Activated CD4-positive, alpha-beta T cell treated with anti-CD3 and anti-CD28 coated beads for 36 hours (primary cell): Measurements from ENCODE around the gene ACTL6B. TPM values are rescaled to one million over a fixed set of nuclear protein-coding genes. Genes with fewer than 3 reads are reported as not detected.

Experiments used
- ATAC-seq: fragments of 200-7000 bp; cut with Tn5 transposase; one replicate; pipeline ENCODE4 v1.10.0; 2021; ENCODE audit warnings: mild to moderate bottlenecking, moderate library complexity
- CTCF ChIA-PET: fragments of 350-600 bp; sonication (Branson Sonifier 250); formaldehyde crosslinking; loops from one replicate; lab custom pipeline; 2021; ENCODE audit warnings: antibody characterized with exemption; lab: Charles Lee
- POLR2A ChIA-PET: fragments of 350-600 bp; sonication (Branson Sonifier 250); formaldehyde crosslinking; loops from one replicate; lab custom pipeline; 2021; ENCODE audit warnings: antibody characterized with exemption, inconsistent platforms; lab: Charles Lee
- DNase-seq: peaks from one replicate; pipeline ENCODE4 v3.0.0-alpha.2; 2020
- H3K27ac Mint-ChIP-seq: one replicate; pipeline ENCODE4 v1.8.0; 2021; ENCODE audit warnings: mixed read lengths
- H3K27me3 Mint-ChIP-seq: one replicate; pipeline ENCODE4 v1.8.0; 2021; ENCODE audit warnings: mixed read lengths
- H3K36me3 Mint-ChIP-seq: one replicate; pipeline ENCODE4 v1.8.0; 2021; ENCODE audit warnings: low read depth, mixed read lengths
- H3K4me1 Mint-ChIP-seq: one replicate; pipeline ENCODE4 v1.8.0; 2021; ENCODE audit warnings: mixed read lengths
- H3K4me3 Mint-ChIP-seq: one replicate; pipeline ENCODE4 v1.8.0; 2021; ENCODE audit warnings: mild to moderate bottlenecking, moderate library complexity, mixed read lengths
- H3K9me3 Mint-ChIP-seq: one replicate; pipeline ENCODE4 v1.8.0; 2021; ENCODE audit warnings: low read depth, mixed read lengths
- intact Hi-C, 2 experiments: fragments of 100-400 bp; cut with DNase I in 1 of 2; cut with micrococcal nuclease in 1 of 2; formaldehyde crosslinking; loops; one replicate each; pipeline versions ENCODE4 v1.14.2 to v1.15.1; 2022 to 2024; cut with DNase I, micrococcal nuclease
- total RNA-seq, 2 experiments: library from RNA; stranded (reverse); gene quantifications; one replicate each; pipeline ENCODE4 v1.2.3, GENCODE V29; 2021

The ACTL6B gene
- total RNA-seq, 2 experiments from 2014 or later, result not detected

- ATAC-seq (no peak), DNase-seq (no peak)
- no peaks in the 10 kb centered on the region for H3K9me3 Mint-ChIP-seq
- ChIA-PET POLR2A (no interaction called here), CTCF (interaction anchor here (0.6 to 1.8 kb wide), 4 partner anchors 10 to 865 kb away, joined by 3 to 11 read pairs (median 3); partner anchors contain the start of gene POP7)
- H3K27me3 Mint-ChIP-seq, result no peaks in the 10 kb centered on the region
- peak overlapping the region; percentile 24 for H3K4me3 Mint-ChIP-seq
- no peak overlapping the region for H3K27ac Mint-ChIP-seq
- intact Hi-C loops, result loop anchor here (10.0 kb wide), 2 partner anchors 244 to 566 kb away; partner anchors contain the start of genes FIS1 (in 1 of the 2) and PPP1R35 (in 1 of the 2)
- peaks cover 29% of the 10 kb centered on the region for H3K4me1 Mint-ChIP-seq
- H3K36me3 Mint-ChIP-seq, result peaks cover 27% of the 10 kb centered on the region
Measured at GRCh38 chr7:100678291-100678984, 22.2 kb upstream of the ACTL6B start.

GRCh38 chr7:100677308-100678267 lies 21.3 kb upstream of the ACTL6B start:
- H3K27ac Mint-ChIP-seq, result peak overlapping the region; percentile 31
- ATAC-seq (no peak), DNase-seq (no peak)
- peaks cover 29% of the 10 kb centered on the region for H3K4me1 Mint-ChIP-seq
- H3K36me3 Mint-ChIP-seq, result peaks cover 25% of the 10 kb centered on the region
- H3K4me3 Mint-ChIP-seq, result no peak overlapping the region
- POLR2A ChIA-PET, result interaction anchor here (0.6 to 1.5 kb wide), 4 partner anchors 28 to 249 kb away, joined by 3 to 5 read pairs (median 4); partner anchors contain the start of genes POP7 and ZCWPW1
- no peaks in the 10 kb centered on the region for H3K9me3 Mint-ChIP-seq
- H3K27me3 Mint-ChIP-seq, result no peaks in the 10 kb centered on the region
- intact Hi-C loops, result loop anchor here (10.0 kb wide), 2 partner anchors 243 to 567 kb away; partner anchors contain the start of genes FIS1 (in 1 of the 2) and PPP1R35 (in 1 of the 2)
- CTCF ChIA-PET, result interaction anchor here (0.9 to 2.1 kb wide), 4 partner anchors 10 to 28 kb away, joined by 3 to 11 read pairs (median 7); partner anchors contain the start of gene POP7

- peak overlapping the region; percentile 75 for H3K27ac Mint-ChIP-seq
- intact Hi-C loops, result loop anchor here (10.0 kb wide), 2 partner anchors 242 to 568 kb away; partner anchors contain the start of genes FIS1 (in 1 of the 2) and PPP1R35 (in 1 of the 2)
- ChIA-PET POLR2A (interaction anchor here (0.5 to 1.5 kb wide), 5 partner anchors 29 to 574 kb away, joined by 3 to 5 read pairs (median 4); partner anchors contain the start of genes POP7 and ZCWPW1), CTCF (interaction anchor here (0.5 to 2.1 kb wide), 4 partner anchors 11 to 16 kb away, joined by 3 to 9 read pairs (median 4); no protein-coding TSS in a partner anchor)
- H3K4me1 Mint-ChIP-seq, result peaks cover 30% of the 10 kb centered on the region
- peak overlapping the region; percentile 79 for H3K4me3 Mint-ChIP-seq
- peaks cover 25% of the 10 kb centered on the region for H3K36me3 Mint-ChIP-seq
- no peaks in the 10 kb centered on the region for H3K9me3 Mint-ChIP-seq
- no peak for ATAC-seq
- H3K27me3 Mint-ChIP-seq, result no peaks in the 10 kb centered on the region
- no peak for DNase-seq
Measured at GRCh38 chr7:100676501-100677306, 20.5 kb upstream of the ACTL6B start.

GRCh38 chr7:100675581-100676350 lies 19.5 kb upstream of the ACTL6B start:
- ATAC-seq (peak; percentile 48), DNase-seq (peak; percentile 84)
- H3K4me3 Mint-ChIP-seq, result peak overlapping the region; percentile 79
- CTCF ChIA-PET, result interaction anchor here (0.5 to 2.1 kb wide), 3 partner anchors 10 to 17 kb away, joined by 3 to 9 read pairs (median 3); no protein-coding TSS in a partner anchor
- H3K36me3 Mint-ChIP-seq, result peaks cover 25% of the 10 kb centered on the region
- H3K9me3 Mint-ChIP-seq, result no peaks in the 10 kb centered on the region
- peaks cover 27% of the 10 kb centered on the region for H3K4me1 Mint-ChIP-seq
- peak overlapping the region; percentile 70 for H3K27ac Mint-ChIP-seq
- H3K27me3 Mint-ChIP-seq, result no peaks in the 10 kb centered on the region
- POLR2A ChIA-PET, result interaction anchor here (0.5 to 0.7 kb wide), 3 partner anchors 8 to 574 kb away, joined by 3 to 5 read pairs (median 4); partner anchors contain the start of gene MEPCE
- intact Hi-C loops, result loop anchor here (1.0 to 10.0 kb wide), 5 partner anchors 16 to 569 kb away; partner anchors contain the start of genes FIS1 (in 1 of the 2) and PPP1R35 (in 1 of the 2)

GRCh38 chr7:100675105-100675451 lies 18.8 kb upstream of the ACTL6B start:
- peaks cover 20% of the 10 kb centered on the region for H3K4me1 Mint-ChIP-seq
- no peaks in the 10 kb centered on the region for H3K27me3 Mint-ChIP-seq
- ChIA-PET CTCF (interaction anchor here (0.7 to 2.1 kb wide), 6 partner anchors 13 to 88 kb away, joined by 3 to 9 read pairs (median 4); partner anchors contain the start of gene POP7), POLR2A (no interaction called here)
- peaks cover 23% of the 10 kb centered on the region for H3K36me3 Mint-ChIP-seq
- H3K4me3 Mint-ChIP-seq, result peak overlapping the region; percentile 94
- DNase-seq (peak; percentile 59), ATAC-seq (no peak)
- intact Hi-C loops, result loop anchor here (1.0 to 10.0 kb wide), 5 partner anchors 16 to 570 kb away; partner anchors contain the start of genes FIS1 (in 1 of the 2) and PPP1R35 (in 1 of the 2)
- H3K9me3 Mint-ChIP-seq, result no peaks in the 10 kb centered on the region
- no peak overlapping the region for H3K27ac Mint-ChIP-seq

GRCh38 chr7:100674411-100675104 lies 18.3 kb upstream of the ACTL6B start:
- Mint-ChIP-seq H3K36me3 (peaks cover 19% of the 10 kb centered on the region), H3K4me3 (peak overlapping the region; percentile 94), H3K27ac (peak overlapping the region; percentile 88), H3K9me3 (no peaks in the 10 kb centered on the region), H3K4me1 (peaks cover 19% of the 10 kb centered on the region), H3K27me3 (no peaks in the 10 kb centered on the region)
- POLR2A ChIA-PET, result interaction anchor here (0.7 kb wide), 1 partner anchor 1572 kb away, joined by 3 read pairs; no protein-coding TSS in a partner anchor
- intact Hi-C loops, result loop anchor here (1.0 to 10.0 kb wide), 6 partner anchors 17 to 572 kb away; partner anchors contain the start of genes AP4M1 (in 1 of the 2), FIS1 (in 1 of the 2), MCM7 (in 1 of the 2) and PPP1R35 (in 1 of the 2)
- peak; percentile 57 for DNase-seq
- ATAC-seq, result no peak
- CTCF ChIA-PET, result interaction anchor here (0.7 to 1.5 kb wide), 5 partner anchors 13 to 87 kb away, joined by 3 to 8 read pairs (median 3); partner anchors contain the start of gene POP7

GRCh38 chr7:100673942-100674410 lies 17.7 kb upstream of the ACTL6B start:
- DNase-seq (peak; percentile 60), ATAC-seq (no peak)
- Mint-ChIP-seq H3K4me3 (peak overlapping the region; percentile 94), H3K27me3 (no peaks in the 10 kb centered on the region), H3K9me3 (no peaks in the 10 kb centered on the region), H3K36me3 (peaks cover 16% of the 10 kb centered on the region), H3K4me1 (peaks cover 14% of the 10 kb centered on the region), H3K27ac (peak overlapping the region; percentile 88)
- POLR2A ChIA-PET, result interaction anchor here (0.7 kb wide), 1 partner anchor 1571 kb away, joined by 3 read pairs; no protein-coding TSS in a partner anchor
- intact Hi-C loops, result loop anchor here (1.0 to 10.0 kb wide), 17 partner anchors 19 to 572 kb away; partner anchors contain the start of genes FBXO24 (in 2 of the 2), LRCH4 (in 2 of the 2), MOSPD3 (in 2 of the 2) and AGFG2 (in 1 of the 2)
- CTCF ChIA-PET, result interaction anchor here (1.1 to 1.5 kb wide), 2 partner anchors 14 to 32 kb away, joined by 3 to 8 read pairs; partner anchors contain the start of gene POP7

GRCh38 chr7:100673302-100673941 lies 17.2 kb upstream of the ACTL6B start, which contains the start of gene GNB2:
TSS of gene GNB2 (plus strand) at chr7:100673740. CDS start at chr7:100676266, 2,526 bp downstream.
- ATAC-seq, result peak; percentile 78
- H3K9me3 Mint-ChIP-seq, result no peaks in the 10 kb centered on the region
- H3K27ac Mint-ChIP-seq, result peak within 1 kb of the TSS; percentile 93
- CTCF ChIA-PET, result interaction anchor here (0.6 to 0.7 kb wide), 4 partner anchors 70 to 127 kb away, joined by 3 read pairs; no protein-coding TSS in a partner anchor
- DNase-seq, result peak; percentile 99
- peaks cover 12% of the 10 kb centered on the region for H3K4me1 Mint-ChIP-seq
- intact Hi-C loops, result loop anchor here (1.0 to 10.0 kb wide), 16 partner anchors 32 to 571 kb away; partner anchors contain the start of genes FBXO24 (in 2 of the 2), LRCH4 (in 2 of the 2), MOSPD3 (in 2 of the 2) and AGFG2 (in 1 of the 2)
- peaks cover 14% of the 10 kb centered on the region for H3K36me3 Mint-ChIP-seq
- POLR2A ChIA-PET, result interaction anchor here (0.6 to 1.0 kb wide), 6 partner anchors 9 to 182 kb away, joined by 3 to 7 read pairs (median 4); partner anchors contain the start of genes MOSPD3 and POP7
- H3K4me3 Mint-ChIP-seq, result peak within 1 kb of the TSS; percentile 94
- no peaks in the 10 kb centered on the region for H3K27me3 Mint-ChIP-seq
